ENCODE results near the gene CCDC24.

- TF ChIP-seq CTCF (IDR thresholded peaks at IDR 0.05 in 8 of 11, conservative IDR thresholded peaks at IDR 0.05 in 3 of 11) = no peak
- no peak for TF ChIP-seq POLR2AphosphoS5 (IDR thresholded peaks at IDR 0.05)
- TF ChIP-seq POLR2A (IDR thresholded peaks at IDR 0.05) = no peak
These were observed 8.1 kb downstream of the CCDC24 start for GRCh38 chr1:43999455-43999854.
